ENCODE data around the gene GID8.

- TF ChIP-seq CTCF (IDR thresholded peaks at IDR 0.05) = no peak
- no peak for TF ChIP-seq POLR2A (IDR thresholded peaks at IDR 0.05)
These were observed 24.4 kb downstream of the GID8 start for GRCh38 chr20:62962221-62962879.

Data from uterus (tissue), 2 donors.